HG03520 (cell line): ENCODE results near the gene GRID1.

Experiments used
- ATAC-seq: cut with Tn5 transposase; IDR thresholded peaks from one replicate; pipeline ENCODE4 v1.9.1; 2021; ENCODE audit warnings: mild to moderate bottlenecking, moderate library complexity; ENCODE audit not compliant: unreplicated experiment

The GRID1 gene

GRCh38 chr10:86025509-86025908 lies 341.1 kb downstream of the GRID1 start:
- ATAC-seq, result no peak

GRCh38 chr10:86024281-86025041 lies 342.1 kb downstream of the GRID1 start:
- no peak for ATAC-seq

- no peak for ATAC-seq
These were observed 342.7 kb downstream of the GRID1 start for GRCh38 chr10:86023931-86024280.

DNA sequence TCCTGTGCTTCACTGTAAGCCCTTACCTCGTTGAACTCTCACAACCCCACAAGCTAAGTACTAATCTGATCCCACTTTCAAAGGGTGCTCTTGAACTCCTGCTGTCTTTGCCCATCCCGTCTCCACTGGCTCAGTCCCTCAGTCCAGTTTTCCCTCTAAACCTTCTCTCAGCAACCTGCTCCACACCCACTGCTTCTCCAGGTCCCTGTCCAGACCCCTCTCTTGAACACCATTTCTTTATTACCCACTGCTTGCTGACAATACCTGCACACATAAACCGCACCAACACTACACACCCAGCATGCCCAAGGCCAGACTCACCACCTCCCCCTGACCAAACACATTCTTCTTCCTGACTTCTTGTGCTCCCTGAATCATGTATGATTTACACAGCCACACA lies 343.3 kb downstream of the GRID1 start:
- no peak for ATAC-seq

DNA sequence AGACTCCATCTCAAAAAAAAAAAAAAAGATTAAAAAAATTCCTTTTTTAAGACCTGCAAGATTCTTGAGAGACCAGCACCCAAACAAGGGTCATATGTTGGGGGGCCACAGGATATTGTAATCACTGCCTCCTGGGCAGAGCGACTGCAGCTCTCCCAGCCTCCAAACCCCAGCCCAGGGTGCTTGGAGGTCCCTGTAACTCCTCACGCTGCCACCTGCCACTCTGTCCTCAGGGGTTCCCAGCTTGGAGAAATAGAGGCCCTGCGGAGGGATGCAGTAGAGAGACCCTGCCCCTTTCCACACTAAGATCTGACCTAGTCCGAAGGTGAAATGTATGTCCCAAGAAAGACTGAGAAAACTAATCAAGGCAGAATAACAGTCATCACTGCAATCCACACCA lies 343.7 kb downstream of the GRID1 start:
- no peak for ATAC-seq

- no peak for ATAC-seq
These were observed 346.5 kb downstream of the GRID1 start for GRCh38 chr10:86020134-86020533.

- no peak for ATAC-seq
These were observed 347.5 kb downstream of the GRID1 start for GRCh38 chr10:86019141-86019540.

- no peak for ATAC-seq
These were observed 347.9 kb downstream of the GRID1 start for GRCh38 chr10:86018735-86019058.

- no peak for ATAC-seq
These were observed 348.5 kb downstream of the GRID1 start for GRCh38 chr10:86017841-86018734.

DNA sequence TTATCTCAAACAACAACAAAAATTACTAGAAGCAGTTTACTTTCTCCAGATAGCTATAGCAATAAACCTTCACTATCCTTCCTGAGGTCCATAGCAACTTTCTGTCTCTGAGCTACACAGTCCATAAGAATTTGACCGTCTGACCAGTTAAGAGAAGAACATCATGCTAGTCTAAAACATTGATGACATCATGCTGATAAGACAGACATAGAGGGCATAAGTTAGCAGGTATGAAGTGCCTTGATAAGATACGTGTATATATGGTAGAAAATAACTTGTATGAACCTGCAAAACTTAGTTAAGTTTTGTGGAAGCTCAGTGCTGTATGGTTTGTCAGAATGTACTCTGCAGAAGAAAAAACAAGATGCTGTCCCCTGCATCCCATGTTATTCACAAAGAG lies 353.0 kb downstream of the GRID1 start:
- no peak for ATAC-seq

- ATAC-seq, result no peak
These were observed 359.4 kb downstream of the GRID1 start for GRCh38 chr10:86007171-86007570.

GRCh38 chr10:86004337-86004736 lies 362.3 kb downstream of the GRID1 start:
- ATAC-seq, result no peak

GRCh38 chr10:86003201-86003621 lies 363.4 kb downstream of the GRID1 start:
- ATAC-seq, result no peak

GRCh38 chr10:86001521-86001920 lies 365.1 kb downstream of the GRID1 start:
- ATAC-seq, result no peak

DNA sequence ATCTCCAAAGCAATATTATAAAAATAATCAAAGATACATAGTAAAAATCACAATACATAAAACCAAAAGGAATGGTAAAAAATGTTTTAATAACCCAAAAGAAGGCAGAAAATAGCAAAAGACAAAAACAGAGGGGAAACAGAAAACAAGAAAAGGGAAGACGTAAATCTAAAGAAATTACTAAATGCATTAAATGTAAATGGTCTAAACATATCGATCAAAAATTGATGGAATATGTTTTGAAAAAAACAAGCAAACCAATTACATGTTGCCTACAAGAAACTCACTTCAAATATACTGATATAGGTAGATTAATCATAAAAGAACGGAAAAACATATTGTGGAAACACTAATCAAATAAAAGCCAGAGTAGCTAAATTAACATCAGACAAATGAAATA lies 369.1 kb downstream of the GRID1 start:
- ATAC-seq, result no peak

DNA sequence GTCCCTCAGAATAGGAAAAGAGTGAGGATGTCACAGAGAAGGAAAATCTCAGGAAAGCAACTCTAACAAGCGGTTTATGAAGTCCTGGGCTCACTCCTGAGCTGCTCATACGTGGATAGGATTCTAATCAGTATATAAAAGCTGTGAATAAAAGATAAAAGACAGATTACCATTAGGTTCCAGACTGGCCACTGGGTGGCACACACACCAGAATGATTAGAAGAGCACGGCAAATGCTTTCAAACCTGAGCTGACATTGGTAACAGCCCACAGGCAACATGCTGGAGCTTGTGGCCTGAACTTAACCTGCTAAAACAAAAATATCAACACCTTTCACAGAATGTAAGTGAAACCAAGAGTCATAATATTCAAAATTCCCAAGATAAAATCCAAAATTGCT lies 370.8 kb downstream of the GRID1 start:
- ATAC-seq, result peak; percentile 76

- ATAC-seq, result no peak
These were observed 372.6 kb downstream of the GRID1 start for GRCh38 chr10:85993840-85994507.

- no peak for ATAC-seq
These were observed 373.5 kb downstream of the GRID1 start for GRCh38 chr10:85993140-85993539.

DNA sequence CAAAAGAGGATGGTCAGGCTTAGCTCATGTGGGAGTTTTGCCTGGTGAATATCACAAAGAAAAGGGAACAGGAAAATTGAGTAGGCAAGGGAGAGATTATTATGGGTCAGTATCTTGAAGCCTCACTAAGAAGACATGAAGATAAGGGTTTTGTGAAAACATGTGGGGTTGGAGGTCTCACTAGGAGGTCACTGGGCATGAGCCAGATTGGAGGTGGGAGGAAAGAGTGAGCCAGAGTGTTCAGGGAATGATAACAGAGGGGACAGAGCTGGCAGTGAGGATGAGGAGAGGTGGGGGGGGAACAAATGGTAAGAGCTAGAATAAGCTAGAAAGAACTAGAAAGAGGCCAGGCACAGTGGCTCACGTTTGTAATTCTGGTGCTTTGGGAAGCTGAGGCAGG lies 374.3 kb downstream of the GRID1 start:
- no peak for ATAC-seq

DNA sequence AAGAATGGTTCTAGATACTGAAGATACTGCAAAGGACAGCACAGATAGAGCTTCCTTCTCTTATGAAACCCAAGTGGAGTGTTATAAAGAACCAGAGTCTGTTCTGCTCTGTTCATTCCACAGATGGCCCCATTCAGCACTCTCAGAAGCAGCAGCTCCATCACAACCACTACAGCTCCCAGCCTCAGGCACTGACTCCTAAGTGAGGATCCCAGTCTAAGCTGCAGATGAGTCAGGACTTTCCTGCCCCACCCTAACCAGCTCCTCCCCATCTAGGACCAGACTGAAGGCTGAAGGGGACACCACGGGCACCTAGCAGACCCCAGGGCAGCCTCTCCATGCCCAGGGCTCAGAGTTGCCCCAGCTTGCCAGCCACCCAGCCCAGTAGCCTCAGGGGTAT lies 379.8 kb downstream of the GRID1 start:
- ATAC-seq, result no peak

DNA sequence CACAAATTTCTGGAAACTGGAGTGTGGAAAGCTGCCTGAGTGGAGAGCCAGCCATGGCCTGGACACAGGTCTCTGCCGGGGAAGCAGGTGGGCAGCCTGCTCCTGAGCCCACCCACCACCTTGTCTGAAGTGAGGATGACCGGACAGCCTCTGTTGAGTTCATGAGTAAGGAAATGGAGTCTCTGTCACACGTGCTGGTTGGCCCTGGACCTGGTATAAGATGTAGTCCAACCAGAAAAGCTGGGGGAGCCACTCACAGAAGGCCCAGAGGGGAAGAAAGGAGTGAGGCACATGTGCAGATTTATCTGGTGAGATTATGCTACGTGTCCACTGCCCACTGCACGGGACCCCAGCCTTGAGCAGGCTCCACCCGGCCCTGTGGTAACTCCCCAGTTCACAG lies 383.5 kb downstream of the GRID1 start:
- no peak for ATAC-seq

DNA sequence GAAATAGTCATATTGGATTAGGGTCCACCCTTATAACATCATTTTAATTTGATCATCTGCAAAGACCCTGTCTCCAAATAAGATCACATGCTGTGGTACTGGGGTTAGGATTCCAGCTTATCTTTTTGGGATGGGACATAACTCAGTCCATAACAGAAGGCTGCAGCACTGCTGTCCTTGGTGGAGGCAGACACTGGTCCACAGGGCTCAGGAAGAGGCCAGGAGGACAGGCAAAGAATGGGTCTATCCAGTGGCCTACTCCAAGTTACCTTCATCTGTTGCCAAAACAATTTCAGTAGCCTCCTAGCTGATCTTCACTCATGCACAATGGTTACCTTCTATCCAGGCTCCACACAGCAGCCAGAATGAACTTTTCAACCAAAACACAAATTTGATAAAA lies 387.0 kb downstream of the GRID1 start:
- no peak for ATAC-seq
